VCaP (cell line): Measurements from ENCODE around the gene ITGA5.

Source experiments
- H3K27ac ChIP-seq: fragments of 450-650 bp; 2 replicates; pipeline ENCODE4 v1.5.1; 2017
- CTCF ChIP-seq: fragments of 450-650 bp; conservative IDR thresholded peaks from 2 replicates; pipeline ENCODE4 v1.5.1; 2017; ENCODE audit warnings: mild to moderate bottlenecking, moderate library complexity

ITGA5 gene

DNA sequence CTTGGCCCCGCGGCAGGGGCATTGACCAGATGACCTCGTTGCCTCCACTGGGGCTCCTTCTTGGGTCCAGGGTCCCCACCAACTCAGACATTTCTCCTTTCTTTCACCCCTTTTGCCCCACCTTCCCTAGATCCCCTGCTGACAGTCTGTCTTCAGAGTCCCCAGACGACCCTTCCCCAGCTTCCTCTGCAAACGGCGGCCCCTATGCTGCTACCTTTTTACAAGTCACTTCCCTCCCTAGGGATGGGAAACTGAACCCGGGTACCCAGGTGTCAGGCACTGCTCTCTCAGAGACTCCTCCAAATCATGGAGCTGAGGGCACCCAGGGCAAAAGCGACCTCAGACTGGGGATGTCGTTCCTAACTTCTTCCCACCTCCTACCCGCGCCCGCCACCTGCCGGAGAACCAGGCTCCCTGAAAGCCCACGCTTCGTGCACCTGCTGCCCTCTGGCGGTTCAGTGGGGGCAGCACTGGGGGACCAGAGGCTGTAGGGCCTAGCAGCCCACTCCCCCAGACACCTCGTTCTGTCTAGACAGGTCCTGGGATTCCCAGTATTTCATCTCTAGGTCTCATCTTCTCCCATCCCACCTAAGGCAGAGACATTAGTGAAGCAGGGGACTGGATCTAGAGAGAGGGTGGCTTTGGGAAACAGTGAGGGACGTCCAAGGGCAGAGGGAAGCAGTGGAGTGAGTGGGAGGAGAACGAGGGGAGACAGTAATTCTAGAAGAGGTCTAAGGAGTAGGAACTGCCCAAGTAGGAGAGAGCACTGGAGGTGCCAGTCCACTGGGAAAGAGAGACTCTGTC lies 39.5 kb downstream of the ITGA5 start:
- H3K27ac ChIP-seq, result peak overlapping the region; percentile 71
- peak; percentile 100 for TF ChIP-seq CTCF

DNA sequence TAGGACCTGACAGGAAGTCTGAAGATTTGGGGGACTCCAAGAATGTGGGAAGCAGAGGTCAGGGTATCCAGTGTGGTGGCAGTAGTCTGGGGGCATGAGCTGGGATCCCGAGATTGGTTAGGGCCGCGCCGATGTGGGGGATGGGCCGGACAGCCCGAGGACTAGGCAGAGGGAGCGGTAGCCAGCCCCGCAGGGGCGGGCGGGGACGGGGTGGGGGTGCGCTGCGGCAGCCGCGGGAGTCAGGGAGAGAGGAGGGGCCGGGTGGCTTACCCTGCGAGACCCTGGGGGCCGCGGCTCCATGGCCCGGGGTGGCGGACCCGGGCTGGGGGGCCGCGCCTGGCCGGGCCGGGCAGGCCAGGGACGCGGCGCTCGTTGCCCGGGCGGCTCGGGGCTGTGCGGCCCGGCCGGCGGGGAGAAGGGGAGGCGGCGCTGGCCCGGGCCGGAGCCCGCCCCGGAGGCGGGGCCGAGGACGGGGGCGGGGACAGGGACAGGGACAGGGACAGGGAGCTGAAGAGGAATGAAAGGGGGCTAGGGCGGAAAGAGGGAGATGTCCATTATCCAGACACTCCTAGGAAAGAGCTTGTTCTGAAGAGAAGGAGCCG lies 40.2 kb downstream of the ITGA5 start:
- TF ChIP-seq CTCF, result no peak
- peak overlapping the region; percentile 71 for H3K27ac ChIP-seq

DNA sequence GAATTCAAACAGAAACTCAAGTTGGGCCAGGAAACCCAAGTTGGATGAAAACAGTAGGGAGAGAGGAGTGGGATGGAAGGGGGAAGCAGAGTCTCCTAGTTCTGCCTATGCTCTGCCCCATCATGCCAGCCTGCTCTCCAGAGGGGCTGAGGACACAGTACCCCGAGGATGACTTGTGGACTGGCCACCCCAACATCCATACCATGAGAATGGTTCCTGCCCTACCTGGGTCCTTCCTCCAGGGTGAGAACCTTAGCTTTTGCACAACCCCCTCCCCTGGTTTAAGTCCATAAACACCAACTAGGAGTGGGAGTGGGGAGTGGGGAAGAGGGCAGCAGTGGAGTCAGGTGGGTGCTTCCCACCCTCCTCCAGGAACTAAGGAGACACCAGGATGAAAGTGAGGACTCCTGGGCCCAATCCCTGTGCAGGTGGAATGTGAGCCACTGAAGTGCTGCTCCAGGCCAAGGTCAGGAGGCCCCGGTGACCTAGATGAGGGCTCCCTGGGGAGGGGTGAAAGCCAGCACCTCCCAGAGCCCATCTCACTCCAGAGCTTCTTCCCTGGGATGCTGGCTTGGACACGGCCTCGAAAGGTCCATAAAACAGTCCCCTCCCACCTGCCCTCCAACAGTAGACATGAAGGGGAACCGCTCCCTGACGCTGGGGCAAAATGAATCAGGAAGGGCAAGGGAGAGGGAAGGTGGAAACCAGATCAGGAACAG lies 41.1 kb downstream of the ITGA5 start:
- H3K27ac ChIP-seq, result no peak overlapping the region; the same call in 1 of the 2 replicates
- no peak for TF ChIP-seq CTCF

- H3K27ac ChIP-seq, result no peak overlapping the region
- TF ChIP-seq CTCF, result no peak
These were observed 42.1 kb downstream of the ITGA5 start for GRCh38 chr12:54377007-54377406.

DNA sequence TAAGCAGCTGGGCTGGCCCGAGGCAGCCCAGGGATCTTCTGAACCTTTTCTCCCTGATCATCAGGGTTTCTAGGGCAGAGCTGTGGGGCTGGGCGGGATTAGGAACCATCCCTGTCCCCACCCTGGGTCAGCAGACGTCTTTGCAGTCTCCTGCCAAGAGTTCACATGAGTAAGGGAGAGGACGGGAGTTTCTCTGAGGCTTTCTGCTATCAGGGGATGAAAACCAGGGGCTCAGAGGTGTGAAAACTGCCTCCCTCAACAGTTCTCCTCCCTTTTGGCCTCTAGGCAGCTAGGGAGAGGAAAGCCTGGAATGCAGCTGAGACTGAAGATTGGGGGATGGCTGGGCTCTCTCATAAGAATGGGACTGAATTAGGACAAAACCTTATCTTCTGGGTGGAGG lies 42.5 kb downstream of the ITGA5 start:
- H3K27ac ChIP-seq, result no peak overlapping the region

GRCh38 chr12:54375259-54375579 lies 43.8 kb downstream of the ITGA5 start:
- no peak overlapping the region for H3K27ac ChIP-seq

More for the DNA sequence above, 42.5 kb downstream of the ITGA5 start:
- TF ChIP-seq CTCF, result no peak

More at GRCh38 chr12:54375259-54375579, 43.8 kb downstream of the ITGA5 start:
- no peak for TF ChIP-seq CTCF
